ENCODE measurements around the gene ETV1. TPM values are rescaled to one million over a fixed set of nuclear protein-coding genes. Genes with fewer than 3 reads are reported as not detected.

ETV1 gene
- under 1 TPM; 0.44 to 0.45 TPM for total RNA-seq

- Mint-ChIP-seq H3K9me3 (peaks cover 1% of the 10 kb centered on the region), H3K36me3 (no peaks in the 10 kb centered on the region), H3K4me1 (no peaks in the 10 kb centered on the region), H3K27me3 (peaks cover 12% of the 10 kb centered on the region), H3K4me3 (no peak within 1 kb of the TSS), H3K27ac (no peak within 1 kb of the TSS)
- POLR2A ChIA-PET: no interaction called here
- DNase-seq (peak; percentile 28), ATAC-seq (ENCODE audit: low read depth) (no peak)
These were observed at the start of gene ETV1 for GRCh38 chr7:13989126-13989948. ETV1 (minus strand) TSS chr7:13989666; CDS start chr7:13989052, 614 bp downstream.

- Mint-ChIP-seq H3K4me3 (no peak overlapping the region), H3K4me1 (no peaks in the 10 kb centered on the region), H3K9me3 (no peaks in the 10 kb centered on the region), H3K27ac (no peak overlapping the region), H3K36me3 (no peaks in the 10 kb centered on the region), H3K27me3 (peaks cover 2% of the 10 kb centered on the region)
- DNase-seq (no peak), ATAC-seq (ENCODE audit: low read depth) (no peak)
- POLR2A ChIA-PET: no interaction called here
These were observed 34.9 kb upstream of the ETV1 start for GRCh38 chr7:14024406-14024805.

- ATAC-seq (ENCODE audit: low read depth) (no peak), DNase-seq (no peak)
- peaks cover 2% of the 10 kb centered on the region for H3K27me3 Mint-ChIP-seq
- H3K4me3 Mint-ChIP-seq: no peak overlapping the region
- no peaks in the 10 kb centered on the region for H3K4me1 Mint-ChIP-seq
- H3K27ac Mint-ChIP-seq: no peak overlapping the region
- POLR2A ChIA-PET: no interaction called here
- no peaks in the 10 kb centered on the region for H3K36me3 Mint-ChIP-seq
- H3K9me3 Mint-ChIP-seq: no peaks in the 10 kb centered on the region
These were observed 34.4 kb upstream of the ETV1 start for GRCh38 chr7:14023838-14024237.

GRCh38 chr7:14023342-14023741, 33.9 kb upstream of the ETV1 start:
- POLR2A ChIA-PET: no interaction called here
- no peak overlapping the region for H3K27ac Mint-ChIP-seq
- DNase-seq (no peak), ATAC-seq (ENCODE audit: low read depth) (no peak)
- no peak overlapping the region for H3K4me3 Mint-ChIP-seq
- H3K27me3 Mint-ChIP-seq: peaks cover 2% of the 10 kb centered on the region
- no peaks in the 10 kb centered on the region for H3K9me3 Mint-ChIP-seq
- H3K4me1 Mint-ChIP-seq: no peaks in the 10 kb centered on the region
- H3K36me3 Mint-ChIP-seq: no peaks in the 10 kb centered on the region

GRCh38 chr7:14021069-14021468, 31.6 kb upstream of the ETV1 start:
- Mint-ChIP-seq H3K4me1 (no peaks in the 10 kb centered on the region), H3K4me3 (no peak overlapping the region)

GRCh38 chr7:14020339-14020900, 31.0 kb upstream of the ETV1 start:
- DNase-seq (no peak), ATAC-seq (ENCODE audit: low read depth) (no peak)
- Mint-ChIP-seq H3K4me1 (no peaks in the 10 kb centered on the region), H3K9me3 (no peaks in the 10 kb centered on the region), H3K27ac (no peak overlapping the region), H3K27me3 (peaks cover 2% of the 10 kb centered on the region), H3K4me3 (no peak overlapping the region), H3K36me3 (no peaks in the 10 kb centered on the region)
- POLR2A ChIA-PET: no interaction called here

More at GRCh38 chr7:14021069-14021468, 31.6 kb upstream of the ETV1 start:
- POLR2A ChIA-PET: no interaction called here
- Mint-ChIP-seq H3K36me3 (no peaks in the 10 kb centered on the region), H3K9me3 (no peaks in the 10 kb centered on the region), H3K27ac (no peak overlapping the region), H3K27me3 (peaks cover 2% of the 10 kb centered on the region)
- DNase-seq (no peak), ATAC-seq (ENCODE audit: low read depth) (no peak)

- Mint-ChIP-seq H3K4me1 (no peaks in the 10 kb centered on the region), H3K9me3 (no peaks in the 10 kb centered on the region), H3K27me3 (no peaks in the 10 kb centered on the region), H3K36me3 (no peaks in the 10 kb centered on the region), H3K27ac (no peak overlapping the region), H3K4me3 (no peak overlapping the region)
- POLR2A ChIA-PET: no interaction called here
- no peak for DNase-seq
- ATAC-seq (ENCODE audit: low read depth): no peak
These were observed 29.3 kb upstream of the ETV1 start for GRCh38 chr7:14018751-14019150.

- DNase-seq (no peak), ATAC-seq (ENCODE audit: low read depth) (no peak)
- POLR2A ChIA-PET: no interaction called here
- no peaks in the 10 kb centered on the region for H3K4me1 Mint-ChIP-seq
- H3K4me3 Mint-ChIP-seq: no peak overlapping the region
- H3K27ac Mint-ChIP-seq: no peak overlapping the region
- no peaks in the 10 kb centered on the region for H3K36me3 Mint-ChIP-seq
- H3K9me3 Mint-ChIP-seq: no peaks in the 10 kb centered on the region
- H3K27me3 Mint-ChIP-seq: no peaks in the 10 kb centered on the region
These were observed 27.5 kb upstream of the ETV1 start for GRCh38 chr7:14016950-14017349.

- H3K27ac Mint-ChIP-seq: no peak overlapping the region
- no peak overlapping the region for H3K4me3 Mint-ChIP-seq
- POLR2A ChIA-PET: no interaction called here
- no peaks in the 10 kb centered on the region for H3K9me3 Mint-ChIP-seq
- no peaks in the 10 kb centered on the region for H3K36me3 Mint-ChIP-seq
- ATAC-seq (ENCODE audit: low read depth) (no peak), DNase-seq (no peak)
- no peaks in the 10 kb centered on the region for H3K4me1 Mint-ChIP-seq
- H3K27me3 Mint-ChIP-seq: no peaks in the 10 kb centered on the region
These were observed 24.4 kb upstream of the ETV1 start for GRCh38 chr7:14013898-14014297.

- no peaks in the 10 kb centered on the region for H3K36me3 Mint-ChIP-seq
- H3K4me1 Mint-ChIP-seq: no peaks in the 10 kb centered on the region
- H3K4me3 Mint-ChIP-seq: no peak overlapping the region
- no peaks in the 10 kb centered on the region for H3K9me3 Mint-ChIP-seq
- no peak for ATAC-seq (ENCODE audit: low read depth)
- no peak overlapping the region for H3K27ac Mint-ChIP-seq
- POLR2A ChIA-PET: no interaction called here
- DNase-seq: no peak
- no peaks in the 10 kb centered on the region for H3K27me3 Mint-ChIP-seq
These were observed 20.3 kb upstream of the ETV1 start for GRCh38 chr7:14009453-14010418.

GRCh38 chr7:14001139-14001538, 11.7 kb upstream of the ETV1 start:
- Mint-ChIP-seq H3K4me3 (no peak overlapping the region), H3K4me1 (no peaks in the 10 kb centered on the region), H3K27ac (no peak overlapping the region), H3K36me3 (no peaks in the 10 kb centered on the region), H3K27me3 (no peaks in the 10 kb centered on the region), H3K9me3 (no peaks in the 10 kb centered on the region)
- no peak for DNase-seq
- ATAC-seq (ENCODE audit: low read depth): no peak
- POLR2A ChIA-PET: no interaction called here

GRCh38 chr7:14000247-14000646, 10.8 kb upstream of the ETV1 start:
- H3K36me3 Mint-ChIP-seq: no peaks in the 10 kb centered on the region
- no peak for ATAC-seq (ENCODE audit: low read depth)
- no peaks in the 10 kb centered on the region for H3K27me3 Mint-ChIP-seq
- no peak for DNase-seq
- POLR2A ChIA-PET: no interaction called here
- no peak overlapping the region for H3K4me3 Mint-ChIP-seq
- no peak overlapping the region for H3K27ac Mint-ChIP-seq
- H3K9me3 Mint-ChIP-seq: no peaks in the 10 kb centered on the region
- H3K4me1 Mint-ChIP-seq: no peaks in the 10 kb centered on the region

- Mint-ChIP-seq H3K4me3 (no peak overlapping the region), H3K27me3 (no peaks in the 10 kb centered on the region), H3K9me3 (no peaks in the 10 kb centered on the region), H3K4me1 (no peaks in the 10 kb centered on the region), H3K36me3 (no peaks in the 10 kb centered on the region), H3K27ac (no peak overlapping the region)
- DNase-seq (no peak), ATAC-seq (ENCODE audit: low read depth) (no peak)
- POLR2A ChIA-PET: no interaction called here
These were observed 9.4 kb upstream of the ETV1 start for GRCh38 chr7:13998866-13999265.

- Mint-ChIP-seq H3K4me3 (no peak overlapping the region), H3K27me3 (no peaks in the 10 kb centered on the region), H3K27ac (no peak overlapping the region), H3K9me3 (no peaks in the 10 kb centered on the region), H3K4me1 (no peaks in the 10 kb centered on the region), H3K36me3 (no peaks in the 10 kb centered on the region)
- POLR2A ChIA-PET: no interaction called here
- DNase-seq (no peak), ATAC-seq (ENCODE audit: low read depth) (no peak)
These were observed 3.1 kb upstream of the ETV1 start for GRCh38 chr7:13992596-13992964.

All from activated naive CD8-positive, alpha-beta T cell treated with anti-CD3 and anti-CD28 coated beads, Interleukin-2, amount 10 ng/mL, durations not matched to agents 7 days and 5 days (primary cell).